CD4-positive, alpha-beta memory T cell (primary cell): Measurements from ENCODE around the gene SCYGR7. TPM values are rescaled to one million over a fixed set of nuclear protein-coding genes. Genes with fewer than 3 reads are reported as not detected.
A peak's percentile ranks its signal among the peaks of the same experiment; 100 is the strongest.
"Not testable (repeated sequence)": the region's sequence is repeated elsewhere in the genome, so short reads cannot be mapped to it uniquely, and the experiment has no call there.

ENCODE experiments used
- CTCF ChIA-PET: fragments of 350-600 bp; sonication (Branson Sonifier 250); formaldehyde crosslinking; loops from one replicate; lab custom pipeline; 2021; ENCODE audit warnings: inconsistent platforms; ENCODE audit not compliant: partially characterized antibody; lab: Charles Lee
- POLR2A ChIA-PET: fragments of 350-600 bp; sonication (Branson Sonifier 250); formaldehyde crosslinking; loops from one replicate; lab custom pipeline; 2021; ENCODE audit not compliant: partially characterized antibody; lab: Charles Lee
- DNase-seq, 5 donors: peaks; one replicate each; pipeline versions ENCODE4 v3.0.0 to v3.0.0-alpha.2; 2020 to 2022; ENCODE audit warnings: mixed read lengths in 1 of 5
- H3K27ac ChIP-seq: one replicate; pipeline ENCODE4 v1.7.0; 2013; ENCODE audit warnings: low read depth, low read length
- H3K27me3 ChIP-seq: 2 replicates; pipeline ENCODE4 v1.7.0; 2013; ENCODE audit warnings: mild to moderate bottlenecking, low read length, moderate library complexity; ENCODE audit not compliant: insufficient read depth
- H3K36me3 ChIP-seq: 2 replicates; pipeline ENCODE4 v1.7.0; 2013; ENCODE audit warnings: mild to moderate bottlenecking, low read length, moderate library complexity; ENCODE audit not compliant: insufficient read depth
- H3K4me1 ChIP-seq: 2 replicates; pipeline ENCODE4 v1.7.0; 2013; ENCODE audit warnings: mild to moderate bottlenecking, low read length, moderate library complexity; ENCODE audit not compliant: insufficient read depth
- H3K4me3 ChIP-seq, 2 donors: one replicate each; pipeline ENCODE4 v1.7.0; 2013; ENCODE audit warnings: low read length in 2 of 2, mild to moderate bottlenecking in 1 of 2
- H3K9me3 ChIP-seq, 2 donors: one replicate each; pipeline ENCODE4 v1.7.0; 2013; ENCODE audit warnings: low read length in 2 of 2, control low read depth in 1 of 2; ENCODE audit not compliant: control insufficient read depth in 1 of 2
- H3K27ac Mint-ChIP-seq, 7 donors: one replicate each; pipeline ENCODE4 v1.8.0; 2020 to 2021; ENCODE audit warnings: mixed read lengths in 7 of 7, mild to moderate bottlenecking in 6 of 7, inconsistent platforms in 3 of 7, moderate library complexity in 3 of 7
- H3K27me3 Mint-ChIP-seq, 2 donors: one replicate each; pipeline ENCODE4 v1.8.0; 2020 to 2021; ENCODE audit warnings: mixed read lengths in 2 of 2
- H3K36me3 Mint-ChIP-seq, 2 donors: one replicate each; pipeline ENCODE4 v1.8.0; 2020 to 2021; ENCODE audit warnings: mixed read lengths in 2 of 2, inconsistent platforms in 1 of 2, mild to moderate bottlenecking in 1 of 2
- H3K4me1 Mint-ChIP-seq, 4 donors: one replicate each; pipeline ENCODE4 v1.8.0; 2020 to 2021; ENCODE audit warnings: mixed read lengths in 4 of 4, mild to moderate bottlenecking in 1 of 4
- H3K4me3 Mint-ChIP-seq, 8 donors: one replicate each; pipeline ENCODE4 v1.8.0; 2020 to 2021; ENCODE audit warnings: mixed read lengths in 8 of 8, mild to moderate bottlenecking in 7 of 8, moderate library complexity in 6 of 8, inconsistent platforms in 3 of 8
- H3K9me3 Mint-ChIP-seq, 8 donors: one replicate each; pipeline ENCODE4 v1.8.0; 2020 to 2021; ENCODE audit warnings: mixed read lengths in 8 of 8, mild to moderate bottlenecking in 5 of 8, inconsistent platforms in 3 of 8, moderate library complexity in 1 of 8
- intact Hi-C: fragments of 100-400 bp; cut with micrococcal nuclease; formaldehyde crosslinking; loops from one replicate; pipeline ENCODE4 v1.15.1; 2023
- polyA plus RNA-seq, 2 donors: library from polyadenylated mRNA; unstranded; fragments of 300-500 nt; fragmentation: Illumina TruSeq; gene quantifications; one replicate each; pipeline ENCODE4 v1.2.3, GENCODE V29; 2021
- total RNA-seq, 2 experiments: library from RNA; stranded (reverse); gene quantifications; one replicate each; pipeline ENCODE4 v1.2.3, GENCODE V29; 2021

SCYGR7 gene
- total and polyA plus RNA-seq, 4 experiments from 2014 or later = not detected

- peaks cover 3 to 10% of the 10 kb centered on the region in 2 donors for H3K27me3 Mint-ChIP-seq
- CTCF ChIA-PET = interaction anchor here (2.3 kb wide), 1 partner anchor 10 kb away, joined by 15 read pairs; no protein-coding TSS in a partner anchor
- H3K4me3 ChIP-seq, H3K27me3 ChIP-seq, H3K4me1 ChIP-seq, H3K36me3 ChIP-seq, H3K27ac ChIP-seq, H3K36me3 Mint-ChIP-seq, H3K9me3 Mint-ChIP-seq, H3K27ac Mint-ChIP-seq, DNase-seq, H3K9me3 ChIP-seq, intact Hi-C loops, POLR2A ChIA-PET, H3K4me1 Mint-ChIP-seq, H3K4me3 Mint-ChIP-seq: not testable (repeated sequence)
Observed at GRCh38 chr2:227756261-227756660, 28.1 kb downstream of the SCYGR7 start.

- Histone ChIP-seq H3K27ac (no peak overlapping the region), H3K36me3 (no peaks in the 10 kb centered on the region), H3K4me3 (no peak overlapping the region), H3K27me3 (no peaks in the 10 kb centered on the region), H3K9me3 (no peaks in the 10 kb centered on the region), H3K4me1 (no peaks in the 10 kb centered on the region)
- POLR2A ChIA-PET = no interaction called here
- H3K4me1 Mint-ChIP-seq = no peaks in the 10 kb centered on the region
- H3K27ac Mint-ChIP-seq = no peak overlapping the region
- no peak for DNase-seq
- H3K27me3 Mint-ChIP-seq = peaks cover 4 to 10% of the 10 kb centered on the region in 2 donors
- intact Hi-C loops = loop anchor here (10.0 kb wide), 2 partner anchors 355 to 525 kb away; no protein-coding TSS in a partner anchor
- no peaks in the 10 kb centered on the region for H3K36me3 Mint-ChIP-seq
- no peaks in the 10 kb centered on the region for H3K9me3 Mint-ChIP-seq
- CTCF ChIA-PET = no interaction called here
- H3K4me3 Mint-ChIP-seq = no peak overlapping the region
Observed at GRCh38 chr2:227759411-227760118, 31.4 kb downstream of the SCYGR7 start.

- no peaks in the 10 kb centered on the region for H3K36me3 Mint-ChIP-seq
- Histone ChIP-seq H3K27ac (no peak overlapping the region), H3K27me3 (no peaks in the 10 kb centered on the region), H3K36me3 (no peaks in the 10 kb centered on the region), H3K4me3 (no peak overlapping the region), H3K9me3 (no peaks in the 10 kb centered on the region), H3K4me1 (no peaks in the 10 kb centered on the region)
- DNase-seq = no peak
- intact Hi-C loops = loop anchor here (10.0 kb wide), 2 partner anchors 357 to 527 kb away; no protein-coding TSS in a partner anchor
- no peak overlapping the region for H3K4me3 Mint-ChIP-seq
- peaks cover 0 to 4% (median 2%) of the 10 kb centered on the region in 4 donors for H3K4me1 Mint-ChIP-seq
- H3K27me3 Mint-ChIP-seq = peaks cover 3 to 8% of the 10 kb centered on the region in 2 donors
- H3K9me3 Mint-ChIP-seq = no peaks in the 10 kb centered on the region
- no peak overlapping the region for H3K27ac Mint-ChIP-seq
- ChIA-PET CTCF (no interaction called here), POLR2A (no interaction called here)
Observed at GRCh38 chr2:227761740-227762476, 33.8 kb downstream of the SCYGR7 start.

DNA sequence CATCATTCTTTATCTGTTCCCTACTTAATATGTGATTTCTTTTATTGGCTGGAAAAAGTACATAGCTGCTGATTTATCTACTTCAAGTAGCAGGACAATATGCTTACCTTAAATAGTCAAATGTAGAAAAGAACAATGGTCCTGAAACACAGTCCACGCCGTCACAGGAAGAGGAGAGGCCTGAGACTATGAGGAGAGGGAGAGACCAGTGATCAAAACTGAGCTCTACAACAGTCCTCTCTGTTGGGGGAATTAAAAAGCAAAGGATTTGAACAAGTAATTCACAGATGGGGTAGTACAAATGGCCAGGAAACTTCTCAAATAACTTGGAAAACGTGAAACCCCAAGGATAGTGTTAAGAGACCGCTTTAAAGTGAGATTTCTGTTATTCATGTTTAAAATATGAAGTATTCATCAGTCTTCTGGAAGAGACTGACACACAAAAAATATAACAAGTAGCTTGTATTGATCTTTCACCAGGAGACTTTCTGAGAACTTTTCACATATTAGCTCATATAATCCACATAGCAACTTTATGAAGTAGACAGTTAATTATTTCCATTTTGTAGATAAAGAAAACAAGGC is 37.7 kb downstream of the SCYGR7 start:
- Histone ChIP-seq H3K36me3 (no peaks in the 10 kb centered on the region), H3K4me3 (no peak overlapping the region), H3K9me3 (no peaks in the 10 kb centered on the region), H3K4me1 (no peaks in the 10 kb centered on the region), H3K27ac (no peak overlapping the region), H3K27me3 (no peaks in the 10 kb centered on the region)
- ChIA-PET POLR2A (interaction anchor here (0.6 kb wide), 1 partner anchor 298 kb away, joined by 5 read pairs; no protein-coding TSS in a partner anchor), CTCF (interaction anchor here (0.7 to 4.4 kb wide), 41 partner anchors 9 to 732 kb away, joined by 3 to 37 read pairs (median 3); partner anchors contain the start of gene DAW1)
- H3K9me3 Mint-ChIP-seq = no peaks in the 10 kb centered on the region
- H3K27ac Mint-ChIP-seq = no peak overlapping the region
- intact Hi-C loops = loop anchor here (1.0 to 10.0 kb wide), 6 partner anchors 108 to 531 kb away; partner anchors contain the start of gene AGFG1
- H3K36me3 Mint-ChIP-seq = no peaks in the 10 kb centered on the region
- DNase-seq = no peak
- H3K27me3 Mint-ChIP-seq = peaks cover 0 to 3% of the 10 kb centered on the region in 2 donors
- H3K4me3 Mint-ChIP-seq = no peak overlapping the region
- H3K4me1 Mint-ChIP-seq = peaks cover 0 to 4% (median 2%) of the 10 kb centered on the region in 4 donors

- ChIA-PET POLR2A (interaction anchor here (0.6 kb wide), 1 partner anchor 299 kb away, joined by 5 read pairs; no protein-coding TSS in a partner anchor), CTCF (interaction anchor here (0.7 to 4.4 kb wide), 42 partner anchors 8 to 733 kb away, joined by 3 to 37 read pairs (median 3); partner anchors contain the start of gene DAW1)
- Mint-ChIP-seq H3K36me3 (no peaks in the 10 kb centered on the region), H3K27me3 (peaks cover 0 to 3% of the 10 kb centered on the region in 2 donors), H3K4me1 (peaks cover 0 to 4% (median 2%) of the 10 kb centered on the region in 4 donors), H3K4me3 (no peak overlapping the region), H3K27ac (peak overlapping the region in 1 of 7 donors; percentile 66), H3K9me3 (no peaks in the 10 kb centered on the region)
- Histone ChIP-seq H3K36me3 (no peaks in the 10 kb centered on the region), H3K4me1 (no peaks in the 10 kb centered on the region), H3K27me3 (no peaks in the 10 kb centered on the region), H3K4me3 (no peak overlapping the region), H3K9me3 (no peaks in the 10 kb centered on the region), H3K27ac (no peak overlapping the region)
- DNase-seq = peak in 4 of 5 donors; percentile 41 to 52 (median 46)
- intact Hi-C loops = loop anchor here (1.0 to 10.0 kb wide), 6 partner anchors 108 to 532 kb away; partner anchors contain the start of gene AGFG1
Observed at GRCh38 chr2:227766373-227766883, 38.3 kb downstream of the SCYGR7 start.

GRCh38 chr2:227767830-227768229 is 39.7 kb downstream of the SCYGR7 start:
- H3K36me3 Mint-ChIP-seq = no peaks in the 10 kb centered on the region
- no peak overlapping the region for H3K27ac ChIP-seq
- no peak for DNase-seq
- CTCF ChIA-PET = interaction anchor here (1.1 to 4.4 kb wide), 6 partner anchors 14 to 529 kb away, joined by 3 to 37 read pairs (median 15); no protein-coding TSS in a partner anchor
- intact Hi-C loops = loop anchor here (2.0 to 10.0 kb wide), 4 partner anchors 295 to 533 kb away; partner anchors contain the start of gene AGFG1
- H3K27ac Mint-ChIP-seq = no peak overlapping the region
- POLR2A ChIA-PET = no interaction called here
- peaks cover 0 to 4% (median 2%) of the 10 kb centered on the region in 4 donors for H3K4me1 Mint-ChIP-seq
- no peaks in the 10 kb centered on the region for H3K36me3 ChIP-seq
- no peak overlapping the region for H3K4me3 ChIP-seq
- H3K4me1 ChIP-seq = no peaks in the 10 kb centered on the region
- no peaks in the 10 kb centered on the region for H3K9me3 ChIP-seq
- H3K4me3 Mint-ChIP-seq = no peak overlapping the region
- H3K9me3 Mint-ChIP-seq = no peaks in the 10 kb centered on the region
- H3K27me3 Mint-ChIP-seq = peaks cover 0 to 2% of the 10 kb centered on the region in 2 donors
- no peaks in the 10 kb centered on the region for H3K27me3 ChIP-seq
